HG03060 (cell line): ENCODE results near the gene KBTBD3.
"Not testable (repeated sequence)": the region's sequence is repeated elsewhere in the genome, so short reads cannot be mapped to it uniquely, and the experiment has no call there.

Experiments
- ATAC-seq: cut with Tn5 transposase; IDR thresholded peaks from one replicate; pipeline ENCODE4 v1.9.1; 2021; ENCODE audit warnings: low read depth, moderate number of reproducible peaks; ENCODE audit not compliant: unreplicated experiment

The KBTBD3 gene

DNA sequence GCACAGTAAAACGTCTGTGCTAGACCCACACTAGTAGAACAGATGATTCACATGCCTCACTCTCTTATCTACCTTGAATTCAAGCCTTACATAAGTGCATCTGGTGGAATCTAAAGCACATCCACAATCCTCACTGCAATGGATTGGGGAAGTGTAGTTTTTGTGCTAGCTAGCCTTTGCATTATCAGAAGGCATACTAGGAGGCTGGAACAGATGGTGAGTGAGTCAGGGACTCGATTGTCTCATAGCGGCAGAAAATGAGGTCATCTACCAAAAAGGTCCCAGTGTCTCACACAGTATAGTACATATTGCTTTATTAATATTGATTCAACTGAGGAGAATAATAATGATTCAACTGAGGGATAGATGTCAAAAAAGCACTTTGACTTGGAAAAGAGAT, 64.4 kb downstream of the KBTBD3 start:
- no peak for ATAC-seq

DNA sequence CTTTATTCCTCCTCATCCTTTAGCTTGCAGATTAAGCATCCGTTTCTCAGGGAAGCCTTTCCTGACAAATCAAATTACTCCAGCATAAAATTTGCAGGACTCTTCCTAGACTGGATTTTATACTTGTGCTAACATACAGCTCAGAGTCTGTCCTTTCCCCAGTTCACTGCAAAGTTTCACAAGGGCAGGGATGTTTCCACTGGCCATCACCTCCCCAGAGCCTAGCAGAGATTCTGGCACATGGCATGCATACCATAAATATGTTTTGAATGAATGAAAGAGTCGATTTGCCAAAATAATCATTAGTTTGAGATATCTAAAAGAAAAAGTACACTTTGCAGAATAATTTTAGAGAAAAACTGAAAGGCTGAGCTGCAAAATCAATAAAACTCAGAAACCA, 65.7 kb downstream of the KBTBD3 start:
- no peak for ATAC-seq

DNA sequence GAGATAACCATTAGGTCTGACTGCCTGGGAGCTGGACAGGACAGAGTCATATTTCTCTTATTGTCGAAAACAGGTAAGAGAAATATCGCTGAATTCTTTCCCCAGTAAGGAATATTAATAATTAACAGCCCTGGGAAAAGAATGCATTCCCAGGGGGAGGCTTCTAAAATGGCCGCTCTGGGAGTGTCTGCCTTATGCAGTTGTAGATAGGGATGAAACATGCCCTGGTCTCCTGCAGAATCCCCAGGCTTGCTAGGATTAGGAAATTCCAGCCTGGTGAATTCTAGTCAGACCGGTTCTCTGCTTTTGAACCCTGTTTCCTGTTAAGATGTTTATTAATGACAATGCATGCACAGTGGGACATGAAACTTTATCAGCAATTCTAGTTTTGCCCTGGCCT, 74.1 kb downstream of the KBTBD3 start:
- ATAC-seq = not testable (repeated sequence)

DNA sequence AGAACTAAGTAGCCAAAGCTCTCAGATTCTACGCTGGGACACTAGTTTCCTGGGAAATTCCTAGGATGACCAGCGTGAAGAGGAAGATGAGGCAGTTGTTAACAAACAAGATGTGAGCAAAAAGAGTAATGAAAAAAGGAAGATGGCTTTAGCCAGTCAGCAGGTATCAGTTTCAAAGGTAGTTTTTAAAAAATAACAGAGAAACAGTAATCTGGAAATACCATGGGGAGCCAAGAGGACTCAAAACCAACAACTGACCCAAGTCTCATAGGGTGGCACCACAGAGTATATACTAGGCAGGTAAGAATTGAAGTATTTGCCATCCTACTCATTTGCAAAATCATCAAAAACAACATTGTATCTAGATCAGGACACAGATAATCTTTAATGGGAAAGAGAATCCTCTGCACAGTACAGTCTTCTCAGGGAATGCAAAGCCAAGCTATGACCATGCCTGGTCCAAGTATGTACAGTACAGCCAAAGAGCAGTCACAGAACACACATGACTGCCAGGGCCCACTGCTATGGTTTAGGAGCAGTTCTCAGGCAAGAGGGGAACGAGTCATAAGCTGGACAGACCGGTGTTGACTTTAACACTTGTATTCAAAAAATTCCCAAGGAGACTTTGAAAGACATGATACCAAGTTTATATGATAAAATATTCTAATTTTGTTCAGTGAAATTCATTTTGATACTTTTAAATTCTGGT, 75.7 kb downstream of the KBTBD3 start:
- no peak for ATAC-seq
